Measurements from ENCODE around the gene PEX14.
"Not testable (repeated sequence)": the region's sequence is repeated elsewhere in the genome, so short reads cannot be mapped to it uniquely, and the experiment has no call there.

Gene PEX14

DNA sequence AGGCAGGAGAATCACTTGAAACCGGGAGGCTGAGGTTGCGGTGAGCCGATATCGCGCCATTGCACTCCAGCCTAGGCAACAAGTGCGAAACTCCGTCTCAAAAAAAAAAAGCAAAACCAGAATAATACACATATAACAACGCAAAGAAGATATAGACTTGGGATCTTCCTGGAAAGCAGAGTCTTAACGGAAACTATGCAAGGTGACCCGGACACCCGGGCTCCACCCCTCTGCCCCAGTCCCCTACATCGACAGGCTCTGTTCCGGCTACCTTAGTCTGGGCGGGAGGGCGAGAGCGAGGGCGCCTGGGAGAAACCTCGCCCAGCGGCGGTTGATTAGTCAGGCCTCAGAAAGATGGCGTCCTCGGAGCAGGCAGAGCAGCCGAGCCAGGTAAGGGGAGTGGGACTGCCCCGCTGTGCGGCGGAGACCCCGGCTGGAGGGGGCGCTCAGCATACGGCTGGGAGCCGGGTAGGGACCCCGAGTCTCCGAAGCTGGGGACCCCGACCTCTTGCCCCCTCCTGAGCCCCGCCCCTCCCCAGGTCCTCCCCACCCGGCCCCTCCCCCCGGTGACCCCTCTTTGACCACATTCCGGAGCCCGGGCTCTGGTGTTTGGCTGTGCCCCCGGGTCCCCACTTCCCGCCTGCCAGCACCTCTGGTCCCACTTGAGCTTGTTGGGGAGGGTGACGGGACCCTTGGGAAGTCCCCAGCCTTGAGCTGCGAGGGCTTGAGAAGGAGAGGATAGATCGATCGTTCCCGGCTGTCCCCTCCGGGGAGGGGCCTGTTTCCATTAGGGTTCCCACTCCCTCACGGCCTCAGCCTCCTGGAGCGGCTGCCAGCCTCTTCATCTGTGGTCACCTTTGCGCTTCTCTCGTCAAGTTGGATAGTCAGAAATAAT lies at the start of gene PEX14:
Gene PEX14 (plus strand): TSS at position 338 of the 895 bp plus-strand sequence. CDS start 17 bp downstream, at position 355.
- DNase-seq (ENCODE audit: extremely low spot score): peak; percentile 93
- peak; percentile 4 for TF ChIP-seq CTCF (IDR thresholded peaks at IDR 0.05; ENCODE audit: control extremely low read depth, extremely low read depth, low read depth, missing control alignments)
- CTCF ChIA-PET: interaction anchor here (1.0 to 1.4 kb wide), 2 partner anchors 17 to 20 kb away, joined by 3 to 4 read pairs; no protein-coding TSS in a partner anchor
- POLR2A ChIA-PET: interaction anchor here (0.5 kb wide), 1 partner anchor 800 kb away, joined by 3 read pairs; no protein-coding TSS in a partner anchor

GRCh38 chr1:10425826-10426534 lies 48.8 kb upstream of the PEX14 start:
- DNase-seq (ENCODE audit: extremely low spot score); POLR2A ChIA-PET: not testable (repeated sequence)
- CTCF ChIA-PET: interaction anchor here (1.0 to 4.3 kb wide), 5 partner anchors 48 to 553 kb away, joined by 3 to 15 read pairs (median 4); partner anchors contain the start of gene KIF1B

- DNase-seq (ENCODE audit: extremely low spot score); POLR2A ChIA-PET: not testable (repeated sequence)
- CTCF ChIA-PET: interaction anchor here (1.0 to 4.3 kb wide), 5 partner anchors 49 to 554 kb away, joined by 3 to 15 read pairs (median 4); partner anchors contain the start of gene KIF1B
Measured at GRCh38 chr1:10426535-10426848, 48.3 kb upstream of the PEX14 start.

GRCh38 chr1:10428984-10429383 lies 45.8 kb upstream of the PEX14 start:
- TF ChIP-seq CTCF (IDR thresholded peaks at IDR 0.05; ENCODE audit: control extremely low read depth, extremely low read depth, low read depth, missing control alignments): no peak
- DNase-seq (ENCODE audit: extremely low spot score): no peak
- ChIA-PET CTCF (interaction anchor here (0.7 to 7.3 kb wide), 21 partner anchors 9 to 802 kb away, joined by 3 to 147 read pairs (median 7); partner anchors contain the start of genes EXOSC10 and PGD), POLR2A (no interaction called here)

- ChIA-PET POLR2A (interaction anchor here (0.6 to 0.9 kb wide), 2 partner anchors 42 to 64 kb away, joined by 4 to 5 read pairs; no protein-coding TSS in a partner anchor), CTCF (interaction anchor here (0.7 to 7.3 kb wide), 44 partner anchors 9 to 840 kb away, joined by 3 to 147 read pairs (median 4); partner anchors contain the start of genes CORT, EXOSC10, LZIC and NMNAT1)
- TF ChIP-seq CTCF (IDR thresholded peaks at IDR 0.05; ENCODE audit: control extremely low read depth, extremely low read depth, low read depth, missing control alignments): no peak
- DNase-seq (ENCODE audit: extremely low spot score): no peak
Measured at GRCh38 chr1:10429868-10430215, 44.9 kb upstream of the PEX14 start.

- ChIA-PET POLR2A (interaction anchor here (0.6 to 0.9 kb wide), 3 partner anchors 56 to 254 kb away, joined by 3 to 5 read pairs (median 4); no protein-coding TSS in a partner anchor), CTCF (interaction anchor here (0.7 to 7.3 kb wide), 48 partner anchors 8 to 840 kb away, joined by 3 to 147 read pairs (median 4); partner anchors contain the start of genes CORT, EXOSC10, LZIC and NMNAT1)
- DNase-seq (ENCODE audit: extremely low spot score): peak; percentile 99
- TF ChIP-seq CTCF (IDR thresholded peaks at IDR 0.05; ENCODE audit: control extremely low read depth, extremely low read depth, low read depth, missing control alignments): peak; percentile 88
Measured at GRCh38 chr1:10430216-10431069, 44.3 kb upstream of the PEX14 start, which contains the start of gene CENPS. CENPS (plus strand) TSS chr1:10430433; CDS start chr1:10430518, 85 bp downstream.

Measured in GM10248 (cell line).